Measurements from ENCODE around the gene MAML3.

The MAML3 gene

GRCh38 chr4:139745111-139745639, 408.8 kb downstream of the MAML3 start:
- no peak for TF ChIP-seq CTCF (IDR thresholded peaks at IDR 0.05; ENCODE audit: extremely low read depth, missing control alignments)
- no peak for DNase-seq (ENCODE audit: low spot score)

- no peak for TF ChIP-seq CTCF (IDR thresholded peaks at IDR 0.05; ENCODE audit: extremely low read depth, missing control alignments)
- DNase-seq (ENCODE audit: low spot score), result no peak
Observed at GRCh38 chr4:139744232-139744631, 409.8 kb downstream of the MAML3 start.

GRCh38 chr4:139743027-139743426, 411.0 kb downstream of the MAML3 start:
- no peak for TF ChIP-seq CTCF (IDR thresholded peaks at IDR 0.05; ENCODE audit: extremely low read depth, missing control alignments)
- no peak for DNase-seq (ENCODE audit: low spot score)

- DNase-seq (ENCODE audit: low spot score), result no peak
- no peak for TF ChIP-seq CTCF (IDR thresholded peaks at IDR 0.05; ENCODE audit: extremely low read depth, missing control alignments)
Observed at GRCh38 chr4:139740531-139741041, 413.4 kb downstream of the MAML3 start.

- DNase-seq (ENCODE audit: low spot score), result no peak
- no peak for TF ChIP-seq CTCF (IDR thresholded peaks at IDR 0.05; ENCODE audit: extremely low read depth, missing control alignments)
Observed at GRCh38 chr4:139740121-139740520, 413.9 kb downstream of the MAML3 start.

GRCh38 chr4:139738846-139739613, 415.0 kb downstream of the MAML3 start:
- DNase-seq (ENCODE audit: low spot score), result no peak

More at GRCh38 chr4:139738846-139739613, 415.0 kb downstream of the MAML3 start:
- TF ChIP-seq CTCF (IDR thresholded peaks at IDR 0.05; ENCODE audit: extremely low read depth, missing control alignments), result no peak
